GM18498 (cell line): ENCODE results near the gene SORBS2.
"Not testable (repeated sequence)": the region's sequence is repeated elsewhere in the genome, so short reads cannot be mapped to it uniquely, and the experiment has no call there.

ENCODE experiments used
- ATAC-seq: cut with Tn5 transposase; IDR thresholded peaks from one replicate; pipeline ENCODE4 v1.9.1; 2021; ENCODE audit warnings: mild to moderate bottlenecking, moderate library complexity; ENCODE audit not compliant: unreplicated experiment

Gene SORBS2

GRCh38 chr4:185811509-185812364 lies at the start of gene SORBS2:
Gene SORBS2 (minus strand): TSS chr4:185812194. CDS start chr4:185690571, 121,623 bp downstream.
- peak; percentile 93 for ATAC-seq

GRCh38 chr4:185859111-185859510 lies 47.1 kb upstream of the SORBS2 start:
- ATAC-seq = no peak

- ATAC-seq = not testable (repeated sequence)
Measured at GRCh38 chr4:185857561-185857960, 45.6 kb upstream of the SORBS2 start.

GRCh38 chr4:185853841-185854240 lies 41.8 kb upstream of the SORBS2 start:
- ATAC-seq = no peak

- ATAC-seq = no peak
Measured at GRCh38 chr4:185852961-185853360, 41.0 kb upstream of the SORBS2 start.

GRCh38 chr4:185849664-185850550 lies 37.9 kb upstream of the SORBS2 start:
- no peak for ATAC-seq

GRCh38 chr4:185847352-185848097 lies 35.5 kb upstream of the SORBS2 start:
- no peak for ATAC-seq

GRCh38 chr4:185846505-185847150 lies 34.6 kb upstream of the SORBS2 start:
- no peak for ATAC-seq

- ATAC-seq = no peak
Measured at GRCh38 chr4:185845966-185846365, 34.0 kb upstream of the SORBS2 start.

- ATAC-seq = no peak
Measured at GRCh38 chr4:185841451-185841850, 29.5 kb upstream of the SORBS2 start.

- no peak for ATAC-seq
Measured at GRCh38 chr4:185840953-185841352, 29.0 kb upstream of the SORBS2 start.

GRCh38 chr4:185840201-185840600 lies 28.2 kb upstream of the SORBS2 start:
- no peak for ATAC-seq

- no peak for ATAC-seq
Measured at GRCh38 chr4:185839770-185840169, 27.8 kb upstream of the SORBS2 start.

GRCh38 chr4:185839194-185839712 lies 27.3 kb upstream of the SORBS2 start:
- ATAC-seq = no peak

- ATAC-seq = no peak
Measured at GRCh38 chr4:185838514-185839193, 26.7 kb upstream of the SORBS2 start.

- no peak for ATAC-seq
Measured at GRCh38 chr4:185838104-185838452, 26.1 kb upstream of the SORBS2 start.

- no peak for ATAC-seq
Measured at GRCh38 chr4:185837415-185838103, 25.6 kb upstream of the SORBS2 start.

GRCh38 chr4:185836241-185837084 lies 24.5 kb upstream of the SORBS2 start:
- no peak for ATAC-seq
